Parathyroid adenoma (tissue), 2 donors: ENCODE measurements around the gene POLR3A.

Experiments
- H2AFZ ChIP-seq: fragments of 300-600 bp; sonication (generic); one replicate; pipeline ENCODE4 v1.7.0; 2017; ENCODE audit warnings: antibody characterized with exemption, mild to moderate bottlenecking
- H3K27ac ChIP-seq: fragments of 300-600 bp; sonication (generic); one replicate; pipeline ENCODE4 v1.7.0; 2017
- H3K27me3 ChIP-seq: fragments of 300-600 bp; sonication (generic); one replicate; pipeline ENCODE4 v1.7.0; 2017; ENCODE audit warnings: low read length; ENCODE audit not compliant: control insufficient read depth, insufficient read depth
- H3K36me3 ChIP-seq: fragments of 300-600 bp; sonication (generic); one replicate; pipeline ENCODE4 v1.7.0; 2017; ENCODE audit warnings: low read length; ENCODE audit not compliant: control insufficient read depth, insufficient read depth
- H3K4me1 ChIP-seq: fragments of 300-600 bp; sonication (generic); one replicate; pipeline ENCODE4 v1.7.0; 2017; ENCODE audit warnings: control low read depth
- H3K4me2 ChIP-seq: fragments of 300-600 bp; sonication (generic); one replicate; pipeline ENCODE4 v1.7.0; 2017; ENCODE audit warnings: low read length
- H3K4me3 ChIP-seq: fragments of 300-600 bp; sonication (generic); one replicate; pipeline ENCODE4 v1.7.0; 2017; ENCODE audit warnings: low read depth, low read length
- H3K79me2 ChIP-seq: fragments of 300-600 bp; sonication (generic); one replicate; pipeline ENCODE4 v1.7.0; 2017; ENCODE audit warnings: control low read depth
- H3K9ac ChIP-seq: fragments of 300-600 bp; sonication (generic); one replicate; pipeline ENCODE4 v1.7.0; 2017; ENCODE audit warnings: mild to moderate bottlenecking
- H3K9me3 ChIP-seq: fragments of 300-600 bp; sonication (generic); one replicate; pipeline ENCODE4 v1.7.0; 2017; ENCODE audit warnings: low read length; ENCODE audit not compliant: control insufficient read depth
- CTCF ChIP-seq: fragments of 300-600 bp; sonication (generic); IDR thresholded peaks from one replicate; pipeline ENCODE4 v1.7.0; 2017; ENCODE audit warnings: antibody characterized with exemption, mild to moderate bottlenecking
- donor health status: primary hyperparathyroidism.

Gene POLR3A

GRCh38 chr10:78021201-78021600 lies 8.1 kb downstream of the POLR3A start:
- no peak for TF ChIP-seq CTCF
- Histone ChIP-seq H3K36me3 (no peaks in the 10 kb centered on the region), H3K27me3 (no peaks in the 10 kb centered on the region), H3K27ac (no peak overlapping the region), H3K4me2 (no peak overlapping the region), H2AFZ (no peak overlapping the region), H3K4me3 (no peak overlapping the region), H3K79me2 (no peaks in the 10 kb centered on the region), H3K4me1 (no peaks in the 10 kb centered on the region), H3K9ac (no peak overlapping the region), H3K9me3 (no peaks in the 10 kb centered on the region)

GRCh38 chr10:78019264-78019663 lies 10.1 kb downstream of the POLR3A start:
- Histone ChIP-seq H3K27ac (no peak overlapping the region), H3K4me1 (no peaks in the 10 kb centered on the region), H3K4me3 (no peak overlapping the region), H3K27me3 (no peaks in the 10 kb centered on the region), H3K9me3 (no peaks in the 10 kb centered on the region), H3K36me3 (no peaks in the 10 kb centered on the region), H3K9ac (no peak overlapping the region), H2AFZ (no peak overlapping the region), H3K79me2 (no peaks in the 10 kb centered on the region), H3K4me2 (no peak overlapping the region)
- no peak for TF ChIP-seq CTCF

GRCh38 chr10:78017856-78018255 lies 11.5 kb downstream of the POLR3A start:
- no peak overlapping the region for H3K9ac ChIP-seq
- H3K4me2 ChIP-seq = no peak overlapping the region
- H3K27me3 ChIP-seq = no peaks in the 10 kb centered on the region
- H3K4me3 ChIP-seq = no peak overlapping the region
- no peaks in the 10 kb centered on the region for H3K36me3 ChIP-seq
- H2AFZ ChIP-seq = no peak overlapping the region
- H3K4me1 ChIP-seq = no peaks in the 10 kb centered on the region
- no peak for TF ChIP-seq CTCF
- H3K79me2 ChIP-seq = no peaks in the 10 kb centered on the region
- H3K27ac ChIP-seq = no peak overlapping the region
- no peaks in the 10 kb centered on the region for H3K9me3 ChIP-seq

GRCh38 chr10:78015546-78015945 lies 13.8 kb downstream of the POLR3A start:
- no peak overlapping the region for H3K4me3 ChIP-seq
- H3K79me2 ChIP-seq = no peaks in the 10 kb centered on the region
- H3K36me3 ChIP-seq = no peaks in the 10 kb centered on the region
- no peaks in the 10 kb centered on the region for H3K4me1 ChIP-seq
- H3K4me2 ChIP-seq = no peak overlapping the region
- H2AFZ ChIP-seq = no peak overlapping the region
- no peaks in the 10 kb centered on the region for H3K9me3 ChIP-seq
- H3K27ac ChIP-seq = no peak overlapping the region
- no peak for TF ChIP-seq CTCF
- no peaks in the 10 kb centered on the region for H3K27me3 ChIP-seq
- H3K9ac ChIP-seq = no peak overlapping the region

GRCh38 chr10:78013564-78013963 lies 15.8 kb downstream of the POLR3A start:
- Histone ChIP-seq H3K4me3 (no peak overlapping the region), H3K36me3 (no peaks in the 10 kb centered on the region), H3K27me3 (no peaks in the 10 kb centered on the region), H3K4me1 (no peaks in the 10 kb centered on the region), H3K9me3 (no peaks in the 10 kb centered on the region), H3K9ac (no peak overlapping the region), H3K27ac (no peak overlapping the region), H3K4me2 (no peak overlapping the region), H3K79me2 (no peaks in the 10 kb centered on the region), H2AFZ (no peak overlapping the region)
- TF ChIP-seq CTCF = no peak
